SIG-M5 (cell line): ENCODE data around the gene CNTNAP2.
"Not testable (repeated sequence)": the region's sequence is repeated elsewhere in the genome, so short reads cannot be mapped to it uniquely, and the experiment has no call there.

Experiments used
- DNase-seq: peaks from one replicate; lab custom pipeline; 2025; lab: John Stamatoyannopoulos, UW

The CNTNAP2 gene

DNA sequence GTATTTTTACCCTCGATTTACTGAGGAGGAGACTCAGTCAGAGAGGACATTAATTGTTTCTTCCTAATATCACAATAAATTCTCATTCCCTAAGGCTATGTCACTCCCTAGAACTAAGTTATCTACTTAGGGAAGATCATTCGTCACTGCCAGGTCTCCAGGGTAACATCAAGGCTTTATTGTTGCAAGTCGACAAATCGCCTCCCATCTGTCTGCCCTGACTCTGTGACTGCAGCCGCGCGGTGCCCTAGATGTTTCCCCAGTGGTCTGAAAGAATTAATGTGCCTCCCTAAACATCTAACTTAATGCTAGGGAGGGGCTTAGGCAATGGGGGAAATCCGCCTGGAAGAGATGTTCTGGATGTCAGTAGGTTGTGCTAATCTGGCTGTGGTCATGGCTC, 1915.2 kb downstream of the CNTNAP2 start:
- no peak for DNase-seq

DNA sequence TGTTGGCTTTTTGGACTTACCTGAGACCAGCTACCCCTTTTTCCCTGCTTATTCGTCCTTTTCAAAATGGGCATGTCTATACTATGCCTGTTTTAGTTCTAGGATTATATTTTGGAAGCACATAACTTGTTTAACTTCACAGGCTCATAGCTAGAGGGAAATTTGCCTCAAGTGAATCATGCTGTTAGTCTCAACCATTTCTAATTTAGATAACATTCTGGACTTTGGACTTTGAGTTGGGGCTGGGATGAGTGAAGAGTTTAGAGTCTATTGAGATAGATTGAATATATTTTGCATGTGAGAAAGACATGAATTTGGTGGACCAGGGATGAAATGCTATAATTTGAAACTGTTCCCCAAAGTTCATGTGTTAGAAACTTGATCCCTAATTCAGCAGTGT, 1919.3 kb downstream of the CNTNAP2 start:
- DNase-seq = no peak

- DNase-seq = no peak
These were observed 1920.4 kb downstream of the CNTNAP2 start for GRCh38 chr7:148037044-148037443.

DNA sequence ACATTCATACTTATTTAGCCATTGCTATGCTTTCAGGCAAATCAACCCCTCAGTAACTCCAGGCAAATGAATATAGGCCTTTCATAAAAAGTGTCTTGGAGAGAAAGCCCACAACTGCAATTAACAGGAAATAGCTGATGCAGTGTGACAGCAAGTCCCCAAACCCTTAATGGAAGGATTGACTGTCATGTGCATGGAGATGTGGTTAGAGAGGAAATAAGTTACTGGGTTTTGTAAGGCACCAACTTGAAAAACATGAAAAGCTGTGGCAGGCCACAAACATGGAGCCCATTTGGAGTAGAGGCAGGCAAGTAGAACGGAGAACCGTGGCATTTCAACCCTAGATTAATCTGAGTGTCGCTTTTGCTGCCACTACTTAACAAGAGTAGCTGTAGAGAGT, 1924.6 kb downstream of the CNTNAP2 start:
- no peak for DNase-seq

GRCh38 chr7:148042935-148043631, 1926.5 kb downstream of the CNTNAP2 start:
- no peak for DNase-seq

- no peak for DNase-seq
These were observed 1927.6 kb downstream of the CNTNAP2 start for GRCh38 chr7:148044173-148044572.

GRCh38 chr7:148045521-148045920, 1928.9 kb downstream of the CNTNAP2 start:
- DNase-seq = no peak

DNA sequence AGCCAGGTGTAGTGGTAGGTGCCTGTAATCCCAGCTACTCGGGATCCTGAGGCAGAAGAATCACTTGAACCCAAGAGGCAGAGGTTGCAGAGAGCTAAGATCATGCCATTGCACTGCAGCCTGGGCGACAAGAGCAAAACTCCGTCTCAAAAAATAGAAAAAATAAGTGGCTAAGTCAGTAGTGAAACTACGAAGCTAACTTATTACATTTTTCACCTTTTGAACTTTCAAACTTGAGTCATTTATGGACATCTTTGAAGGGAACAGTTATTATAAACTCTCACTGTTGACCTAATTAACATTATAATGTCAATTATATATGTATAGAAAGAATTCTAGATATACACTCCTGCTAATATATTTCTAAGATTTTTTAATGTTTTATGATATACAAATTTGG, 1932.5 kb downstream of the CNTNAP2 start:
- no peak for DNase-seq

- DNase-seq = no peak
These were observed 1934.0 kb downstream of the CNTNAP2 start for GRCh38 chr7:148050492-148051158.

DNA sequence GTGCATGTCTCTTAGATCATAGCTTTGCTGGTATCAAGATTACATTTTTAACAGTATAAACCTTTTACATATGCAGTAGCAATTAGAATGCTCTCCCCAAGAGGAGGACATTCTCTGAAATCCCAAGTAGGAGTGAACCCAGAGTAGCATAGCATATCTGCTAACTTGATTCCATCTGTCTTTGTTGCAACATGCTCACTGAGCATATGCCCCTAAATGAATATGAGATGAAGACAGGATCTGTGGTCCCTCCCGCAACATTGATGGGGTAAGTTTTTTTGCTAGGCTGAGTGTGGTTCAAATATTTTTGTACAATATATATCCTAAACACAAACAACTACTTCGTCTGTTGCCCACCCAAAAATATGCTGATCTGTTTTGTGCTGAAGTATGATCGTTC, 1939.8 kb downstream of the CNTNAP2 start:
- no peak for DNase-seq

DNA sequence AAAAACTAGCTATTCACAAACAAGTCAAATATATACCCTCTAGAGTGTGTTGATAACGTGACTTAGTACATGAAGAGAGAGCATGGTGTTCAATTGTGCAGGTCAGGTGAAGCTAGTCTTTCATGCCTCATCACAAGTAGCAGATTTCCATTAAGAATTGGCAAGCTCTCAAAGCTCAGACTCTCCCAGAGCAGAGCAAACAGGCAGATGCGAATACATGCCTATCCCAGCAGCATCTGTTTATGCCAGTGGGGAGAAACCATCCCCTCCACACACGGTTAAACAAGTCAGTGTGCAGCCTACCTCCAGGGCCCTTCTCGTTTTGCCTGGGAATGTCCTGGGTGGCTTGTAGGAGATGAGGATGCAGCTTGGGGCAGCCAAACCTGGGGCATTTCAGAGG, 1941.5 kb downstream of the CNTNAP2 start:
- DNase-seq = no peak

GRCh38 chr7:148058753-148059152, 1942.2 kb downstream of the CNTNAP2 start:
- DNase-seq = no peak

DNA sequence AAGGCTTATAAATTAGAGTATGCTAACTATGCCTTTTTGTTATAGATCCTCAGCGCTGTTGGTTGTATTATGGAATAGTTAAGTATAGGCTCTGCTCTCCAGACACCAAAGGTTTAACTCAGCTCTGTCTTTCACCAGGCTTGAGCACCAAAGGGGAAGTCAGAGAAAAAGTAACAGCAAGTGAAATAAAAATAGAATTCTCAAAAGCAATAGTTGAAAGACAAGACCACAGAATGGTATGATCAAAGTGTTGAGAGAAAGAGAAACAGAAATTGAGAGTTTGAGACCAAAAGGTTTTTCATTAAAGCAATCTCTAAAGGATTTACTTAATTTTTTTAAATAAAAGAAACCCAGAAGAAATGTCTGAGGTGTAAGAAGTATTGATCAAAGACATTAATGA, 1944.1 kb downstream of the CNTNAP2 start:
- no peak for DNase-seq

GRCh38 chr7:148078111-148078510, 1961.5 kb downstream of the CNTNAP2 start:
- not testable (repeated sequence) for DNase-seq

- DNase-seq = no peak
These were observed 1962.8 kb downstream of the CNTNAP2 start for GRCh38 chr7:148079206-148080080.

DNA sequence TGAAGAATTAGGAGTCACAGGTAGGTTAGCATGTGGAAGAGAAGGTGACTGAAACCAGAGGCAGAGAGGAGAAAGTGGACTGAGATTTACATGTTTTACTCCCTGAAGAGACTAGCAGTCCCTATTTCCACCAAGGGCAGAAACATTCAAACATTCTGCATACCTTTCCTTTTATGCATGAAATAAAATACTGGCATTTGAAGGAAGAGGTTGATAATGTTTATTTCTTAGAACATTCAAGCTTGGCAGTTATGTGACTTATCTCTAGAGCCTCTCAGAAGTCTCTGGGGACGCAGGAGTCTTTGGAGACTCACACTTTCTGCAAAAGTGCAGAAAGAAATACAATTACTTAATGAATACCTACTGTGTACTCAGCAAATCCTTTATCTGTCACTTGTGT, 1966.8 kb downstream of the CNTNAP2 start:
- DNase-seq = no peak

GRCh38 chr7:148084138-148084537, 1967.5 kb downstream of the CNTNAP2 start:
- DNase-seq = no peak

GRCh38 chr7:148091882-148092281, 1975.3 kb downstream of the CNTNAP2 start:
- no peak for DNase-seq

DNA sequence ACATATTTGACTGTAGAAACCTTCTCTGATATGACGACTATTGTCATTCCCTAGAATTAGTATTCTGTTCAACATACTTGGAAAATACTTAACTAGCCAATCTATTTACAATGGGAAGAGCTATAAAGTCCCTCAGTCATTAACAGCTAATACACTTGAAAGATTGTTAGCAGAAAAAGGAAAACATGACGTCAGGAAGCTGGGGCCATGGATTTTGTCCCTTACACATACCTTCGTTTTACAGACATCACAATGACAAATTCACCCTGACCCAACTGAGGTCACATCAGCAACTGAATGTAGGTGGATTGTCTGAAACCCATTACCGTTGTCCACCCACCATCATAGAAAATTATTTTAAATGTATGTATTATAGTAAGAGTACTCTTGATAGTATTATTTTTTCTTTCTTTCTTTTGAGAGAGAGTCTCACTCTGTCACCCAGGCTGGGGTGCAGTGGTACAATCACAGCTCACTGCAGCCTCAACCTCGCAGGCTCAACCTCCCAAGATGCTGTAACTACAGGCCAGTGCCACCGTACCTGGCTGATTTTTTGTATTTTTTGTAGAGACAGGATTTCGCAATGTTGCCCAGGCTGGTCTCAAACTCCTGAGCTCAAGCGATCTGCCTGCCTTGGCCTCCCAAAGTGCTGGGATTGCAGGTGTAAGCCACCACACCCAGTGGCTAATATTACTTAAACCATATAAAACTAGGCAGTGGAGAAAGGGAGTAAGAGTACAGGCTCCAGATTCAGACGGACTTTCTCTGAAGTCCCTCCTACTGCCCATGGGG, 1977.0 kb downstream of the CNTNAP2 start:
- no peak for DNase-seq

DNA sequence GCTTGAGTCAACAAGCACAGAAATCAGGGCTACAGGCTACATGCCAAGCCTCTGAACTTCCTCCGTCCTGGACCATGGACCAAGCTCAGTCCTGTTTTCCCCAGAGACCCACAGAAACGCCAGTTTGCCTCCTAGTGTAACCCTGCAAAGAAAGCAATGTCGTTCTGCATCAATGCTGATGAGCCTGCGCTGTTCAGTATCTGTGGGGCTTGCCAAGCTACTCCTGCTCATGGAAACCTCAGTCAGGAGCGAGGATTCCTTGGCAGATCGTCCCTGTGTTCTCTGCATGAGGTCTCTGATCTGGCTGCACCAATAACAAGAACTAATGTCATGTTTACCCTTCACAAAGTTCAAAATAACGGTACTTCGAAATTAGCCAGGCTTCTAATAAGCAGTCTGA, 1978.5 kb downstream of the CNTNAP2 start:
- DNase-seq = no peak

DNA sequence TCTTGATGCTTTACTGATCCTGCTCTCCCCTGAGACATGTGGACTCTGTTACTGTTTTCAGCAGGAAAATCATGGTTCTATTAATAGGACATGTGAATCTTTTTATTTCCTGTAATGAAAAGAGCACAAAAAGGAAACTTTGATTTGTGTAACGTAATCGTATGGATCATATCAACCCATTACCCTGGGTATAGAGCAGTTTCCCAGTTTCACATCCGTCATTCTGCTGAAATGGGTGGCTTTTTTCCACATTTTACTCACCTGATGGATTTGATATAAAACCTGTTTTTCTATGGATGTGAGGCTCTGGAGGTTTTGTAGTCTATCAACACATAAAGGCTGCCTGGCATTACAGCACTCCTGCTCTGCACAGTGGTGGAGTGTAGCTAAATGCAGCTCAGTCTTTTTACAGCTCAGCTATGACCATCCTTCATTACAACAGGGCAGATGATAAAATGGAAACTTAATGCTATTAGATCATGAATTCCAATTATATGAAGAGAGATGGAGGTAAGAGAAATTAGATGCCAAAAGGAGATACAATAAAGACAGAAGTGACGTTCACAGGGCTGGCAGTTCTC, 1987.6 kb downstream of the CNTNAP2 start:
- DNase-seq = no peak

GRCh38 chr7:148104924-148105323, 1988.3 kb downstream of the CNTNAP2 start:
- DNase-seq = no peak
